KMS-11 (cell line): ENCODE results near the gene KIAA0513.

ENCODE experiments used
- H2AFZ ChIP-seq: fragments of 200-600 bp; sonication (generic); 2 replicates; pipeline ENCODE4 v1.6.1; 2016; ENCODE audit warnings: antibody characterized with exemption, mixed run types, low read depth
- H3K27ac ChIP-seq: fragments of 200-600 bp; sonication (generic); 2 replicates; pipeline ENCODE4 v1.6.1; 2016; ENCODE audit warnings: mild to moderate bottlenecking, mixed run types
- H3K27me3 ChIP-seq: fragments of 200-600 bp; sonication (generic); 2 replicates; pipeline ENCODE4 v1.6.1; 2017; ENCODE audit warnings: mild to moderate bottlenecking, low read depth, mixed run types, moderate library complexity; ENCODE audit not compliant: insufficient read depth
- H3K36me3 ChIP-seq: fragments of 200-600 bp; sonication (generic); 2 replicates; pipeline ENCODE4 v1.6.1; 2017; ENCODE audit warnings: mild to moderate bottlenecking, mixed run types; ENCODE audit not compliant: insufficient read depth
- H3K4me1 ChIP-seq: fragments of 200-600 bp; sonication (generic); 2 replicates; pipeline ENCODE4 v1.6.1; 2016; ENCODE audit warnings: mild to moderate bottlenecking, low read depth, mixed run types; ENCODE audit not compliant: poor library complexity, severe bottlenecking
- H3K4me2 ChIP-seq: fragments of 200-600 bp; sonication (generic); 2 replicates; pipeline ENCODE4 v1.7.0; 2016; ENCODE audit warnings: mild to moderate bottlenecking, mixed run types
- H3K4me3 ChIP-seq: fragments of 200-600 bp; sonication (generic); IDR thresholded peaks from 2 replicates; pipeline ENCODE4 v1.6.1; 2017; ENCODE audit warnings: low read depth, low read length, mixed read lengths; ENCODE audit not compliant: insufficient read depth
- H3K79me2 ChIP-seq: fragments of 200-600 bp; sonication (generic); 2 replicates; pipeline ENCODE4 v1.6.1; 2016; ENCODE audit warnings: low read depth, mixed run types; ENCODE audit not compliant: insufficient read depth
- H3K9ac ChIP-seq: fragments of 200-600 bp; sonication (generic); 2 replicates; pipeline ENCODE4 v1.6.1; 2016; ENCODE audit warnings: mild to moderate bottlenecking, mixed run types
- H4K20me1 ChIP-seq: fragments of 200-600 bp; sonication (generic); 2 replicates; pipeline ENCODE4 v1.6.1; 2016; ENCODE audit warnings: mild to moderate bottlenecking, mixed run types; ENCODE audit not compliant: insufficient read depth
- CTCF ChIP-seq: fragments of 200-600 bp; sonication (generic); conservative IDR thresholded peaks from 2 replicates; pipeline ENCODE4 v1.6.1; 2017; ENCODE audit warnings: low read depth, mild to moderate bottlenecking, antibody characterized with exemption, low read length, moderate library complexity, mixed read lengths

The KIAA0513 gene

GRCh38 chr16:85058909-85059308 lies 31.3 kb downstream of the KIAA0513 start:
- Histone ChIP-seq H3K9ac (no peak overlapping the region), H3K4me1 (peaks cover 14% of the 10 kb centered on the region), H3K36me3 (no peaks in the 10 kb centered on the region), H2AFZ (no peak overlapping the region), H3K4me2 (no peak overlapping the region), H3K27me3 (no peaks in the 10 kb centered on the region), H3K27ac (no peak overlapping the region), H4K20me1 (no peaks in the 10 kb centered on the region), H3K4me3 (no peak overlapping the region), H3K79me2 (no peaks in the 10 kb centered on the region)
- TF ChIP-seq CTCF: no peak

DNA sequence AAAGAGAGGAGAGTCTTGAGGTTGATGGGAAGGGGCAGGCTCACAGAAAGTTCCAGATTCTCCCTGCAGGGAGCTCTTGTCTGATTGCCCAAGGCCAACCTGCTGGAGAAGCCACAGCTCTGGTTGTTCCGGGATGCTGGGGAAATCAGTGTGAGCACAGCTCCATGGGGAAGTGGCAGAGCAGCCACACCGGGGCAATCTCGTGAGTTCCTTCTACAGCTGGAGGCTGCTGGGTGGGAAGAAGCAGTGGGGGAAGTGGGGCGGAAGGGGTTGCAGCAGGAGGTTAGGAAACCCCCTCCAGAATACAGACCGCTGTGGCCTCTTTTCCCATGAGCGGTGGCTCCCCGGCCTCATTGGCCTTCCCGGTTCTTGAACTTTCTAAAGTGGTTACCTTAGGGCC lies 34.0 kb downstream of the KIAA0513 start:
- H4K20me1 ChIP-seq: no peaks in the 10 kb centered on the region
- TF ChIP-seq CTCF: no peak
- no peaks in the 10 kb centered on the region for H3K79me2 ChIP-seq
- no peaks in the 10 kb centered on the region for H3K4me1 ChIP-seq
- H3K4me2 ChIP-seq: no peak overlapping the region
- no peak overlapping the region for H3K4me3 ChIP-seq
- no peak overlapping the region for H3K9ac ChIP-seq
- no peaks in the 10 kb centered on the region for H3K27me3 ChIP-seq
- no peak overlapping the region for H2AFZ ChIP-seq
- no peaks in the 10 kb centered on the region for H3K36me3 ChIP-seq
- no peak overlapping the region for H3K27ac ChIP-seq

DNA sequence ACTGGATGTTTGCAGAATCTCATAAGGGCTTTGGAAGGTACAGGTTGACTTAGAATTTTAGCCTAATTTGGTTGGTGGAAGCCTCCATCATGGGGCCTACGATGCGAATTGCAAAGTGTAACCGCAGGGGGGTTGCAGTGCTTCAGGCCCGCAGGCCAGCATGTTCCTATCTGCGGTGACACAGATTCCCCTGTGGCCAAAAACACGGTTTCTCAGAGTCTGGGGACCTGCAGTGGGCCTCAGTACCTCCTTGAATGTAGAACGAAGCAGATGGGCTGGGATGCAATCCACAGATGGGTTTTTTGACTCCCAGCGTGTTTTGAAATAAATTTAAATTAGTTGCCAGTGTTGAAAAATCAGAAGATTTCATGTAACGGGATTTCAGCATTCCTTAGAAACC lies 34.7 kb downstream of the KIAA0513 start:
- Histone ChIP-seq H3K4me3 (no peak overlapping the region), H2AFZ (no peak overlapping the region), H3K27me3 (no peaks in the 10 kb centered on the region), H3K4me2 (no peak overlapping the region), H3K36me3 (no peaks in the 10 kb centered on the region), H3K4me1 (no peaks in the 10 kb centered on the region), H3K9ac (no peak overlapping the region), H3K79me2 (no peaks in the 10 kb centered on the region), H3K27ac (no peak overlapping the region), H4K20me1 (no peaks in the 10 kb centered on the region)
- TF ChIP-seq CTCF: no peak

- Histone ChIP-seq H3K36me3 (no peaks in the 10 kb centered on the region), H3K27ac (no peak overlapping the region), H2AFZ (no peak overlapping the region), H3K4me1 (no peaks in the 10 kb centered on the region), H3K9ac (no peak overlapping the region), H3K4me3 (no peak overlapping the region), H3K4me2 (no peak overlapping the region), H4K20me1 (no peaks in the 10 kb centered on the region), H3K27me3 (no peaks in the 10 kb centered on the region), H3K79me2 (no peaks in the 10 kb centered on the region)
- TF ChIP-seq CTCF: no peak
Observed at GRCh38 chr16:85062845-85063244, 35.2 kb downstream of the KIAA0513 start.

DNA sequence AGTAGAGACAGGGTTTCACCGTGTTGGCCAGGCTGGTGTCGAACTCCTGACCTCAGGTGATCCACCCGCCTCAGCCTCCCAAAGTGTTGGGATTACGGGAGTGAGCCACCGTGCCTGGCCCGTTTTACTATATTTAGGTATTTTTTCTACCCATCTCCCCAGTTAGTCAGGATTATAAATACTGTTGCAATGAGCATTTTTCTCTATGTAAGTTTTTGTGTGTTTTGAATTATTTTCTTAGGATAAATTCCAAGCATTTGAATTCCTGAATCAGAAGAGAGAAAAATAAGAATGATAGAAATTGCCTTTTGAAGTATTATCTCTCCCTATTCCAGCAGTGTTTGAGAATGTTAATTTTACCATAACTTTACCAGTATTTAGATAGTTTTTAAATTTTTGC lies 36.6 kb downstream of the KIAA0513 start:
- no peak overlapping the region for H3K9ac ChIP-seq
- H3K27ac ChIP-seq: no peak overlapping the region
- H3K4me2 ChIP-seq: no peak overlapping the region
- H3K4me3 ChIP-seq: no peak overlapping the region
- no peaks in the 10 kb centered on the region for H3K79me2 ChIP-seq
- H3K4me1 ChIP-seq: no peaks in the 10 kb centered on the region
- H4K20me1 ChIP-seq: no peaks in the 10 kb centered on the region
- TF ChIP-seq CTCF: no peak
- no peaks in the 10 kb centered on the region for H3K27me3 ChIP-seq
- no peaks in the 10 kb centered on the region for H3K36me3 ChIP-seq
- no peak overlapping the region for H2AFZ ChIP-seq
